SK-N-MC (cell line): Measurements from ENCODE around the gene NOX5.

Source experiments
- DNase-seq: peaks from one replicate; pipeline ENCODE4 v3.0.0-alpha.2; 2011; ENCODE audit warnings: low read depth, low spot score
- H3K27ac ChIP-seq: fragments of 200-600 bp; sonication (generic); 2 replicates; pipeline ENCODE4 v1.5.1; 2016; ENCODE audit warnings: mixed run types
- H3K36me3 ChIP-seq: fragments of 200-600 bp; sonication (generic); 2 replicates; pipeline ENCODE4 v1.6.1; 2017; ENCODE audit warnings: antibody characterized with exemption, low read length, mixed read lengths; ENCODE audit not compliant: insufficient read depth
- H3K4me3 ChIP-seq: fragments of 200-600 bp; sonication (generic); 2 replicates; pipeline ENCODE4 v1.5.1; 2016
- H3K9ac ChIP-seq: fragments of 200-600 bp; sonication (generic); 2 replicates; pipeline ENCODE4 v1.8.0; 2017; ENCODE audit warnings: mixed run types, mixed read lengths; ENCODE audit not compliant: insufficient read length
- H3K9me3 ChIP-seq: fragments of 200-600 bp; sonication (generic); 2 replicates; pipeline ENCODE4 v1.6.1; 2017; ENCODE audit warnings: low read depth, mild to moderate bottlenecking, antibody characterized with exemption, low read length, moderate library complexity, mixed read lengths
- EZH2 ChIP-seq: fragments of 200-600 bp; sonication (generic); IDR thresholded peaks from one replicate; pipeline ENCODE4 v1.6.1; 2017; ENCODE audit warnings: antibody characterized with exemption
- FOXP2 ChIP-seq: optimal IDR thresholded peaks from 2 replicates; pipeline ENCODE3; 2011; ENCODE audit warnings: mild to moderate bottlenecking, moderate library complexity; ENCODE audit not compliant: insufficient read depth; ENCODE audit errors: extremely low read length, control extremely low read depth
- POLR2AphosphoS5 ChIP-seq: IDR thresholded peaks from 2 replicates; pipeline ENCODE4 v1.6.1; 2012; ENCODE audit warnings: mild to moderate bottlenecking, low read depth, low read length, borderline replicate concordance

NOX5 gene

DNA sequence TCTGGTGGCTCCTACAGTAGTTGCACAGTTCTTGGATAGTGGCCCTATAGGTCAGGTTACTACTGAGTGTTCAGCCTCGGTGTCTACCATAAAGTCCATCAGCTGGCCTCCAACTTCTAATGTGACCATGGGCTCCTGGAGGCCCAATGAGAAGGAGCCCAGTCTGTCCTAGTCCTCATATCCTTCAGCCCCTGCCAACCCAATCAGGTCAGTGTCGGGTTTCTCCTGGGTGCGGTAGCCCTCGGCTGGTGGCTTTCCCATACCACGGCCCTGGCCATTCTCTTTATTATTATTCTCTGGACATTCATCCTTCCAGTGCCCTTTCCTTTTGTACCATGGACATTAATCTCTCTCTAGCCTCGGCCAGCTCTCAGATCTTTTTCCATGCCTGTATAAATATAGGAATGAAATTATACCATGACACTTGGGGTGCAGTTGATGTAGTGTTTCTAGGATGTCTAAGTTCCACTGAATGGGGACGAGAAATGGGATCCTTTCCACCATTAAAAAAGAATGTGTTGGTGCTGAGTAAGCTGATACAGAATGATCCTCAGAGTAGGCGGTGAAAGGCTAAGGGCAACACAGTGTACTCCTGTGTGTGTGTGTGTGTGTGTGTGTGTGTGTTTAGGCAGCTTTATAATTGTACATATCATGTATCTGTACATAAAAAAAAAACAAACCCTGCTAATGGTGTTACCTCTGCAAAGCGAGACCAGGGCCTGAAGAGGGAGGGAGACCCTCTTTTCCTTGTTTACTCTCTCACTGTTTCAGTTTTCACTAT lies 19.3 kb upstream of the NOX5 start:
- H3K9me3 ChIP-seq, result no peaks in the 10 kb centered on the region
- no peak overlapping the region for H3K9ac ChIP-seq
- no peak for DNase-seq
- TF ChIP-seq EZH2 (no peak), FOXP2 (no peak), POLR2AphosphoS5 (no peak)
- no peak overlapping the region for H3K4me3 ChIP-seq
- no peaks in the 10 kb centered on the region for H3K36me3 ChIP-seq
- no peak overlapping the region for H3K27ac ChIP-seq

DNA sequence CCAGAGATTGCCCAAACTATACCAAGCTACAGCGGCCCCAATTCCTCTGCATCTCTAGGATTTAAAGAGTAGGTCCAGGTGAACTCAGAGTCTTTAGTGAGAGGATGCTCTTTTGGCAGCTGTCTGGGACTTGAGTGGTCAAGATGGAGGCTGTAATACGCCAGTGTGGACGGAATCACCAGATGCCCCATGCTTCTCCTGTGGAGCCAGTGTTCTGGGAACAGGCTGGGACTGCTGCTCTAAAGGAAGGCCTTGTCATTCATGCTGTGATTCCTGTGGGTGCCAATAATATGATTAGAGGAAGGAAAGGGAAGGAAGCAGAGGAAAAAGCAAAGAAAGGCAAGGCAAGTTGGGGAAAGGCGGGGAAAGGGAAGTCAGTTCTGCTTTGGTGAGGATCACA lies 17.4 kb upstream of the NOX5 start:
- H3K4me3 ChIP-seq, result no peak overlapping the region
- no peak overlapping the region for H3K9ac ChIP-seq
- H3K27ac ChIP-seq, result no peak overlapping the region
- no peaks in the 10 kb centered on the region for H3K36me3 ChIP-seq
- TF ChIP-seq EZH2 (no peak), FOXP2 (no peak), POLR2AphosphoS5 (no peak)
- no peak for DNase-seq
- H3K9me3 ChIP-seq, result no peaks in the 10 kb centered on the region

DNA sequence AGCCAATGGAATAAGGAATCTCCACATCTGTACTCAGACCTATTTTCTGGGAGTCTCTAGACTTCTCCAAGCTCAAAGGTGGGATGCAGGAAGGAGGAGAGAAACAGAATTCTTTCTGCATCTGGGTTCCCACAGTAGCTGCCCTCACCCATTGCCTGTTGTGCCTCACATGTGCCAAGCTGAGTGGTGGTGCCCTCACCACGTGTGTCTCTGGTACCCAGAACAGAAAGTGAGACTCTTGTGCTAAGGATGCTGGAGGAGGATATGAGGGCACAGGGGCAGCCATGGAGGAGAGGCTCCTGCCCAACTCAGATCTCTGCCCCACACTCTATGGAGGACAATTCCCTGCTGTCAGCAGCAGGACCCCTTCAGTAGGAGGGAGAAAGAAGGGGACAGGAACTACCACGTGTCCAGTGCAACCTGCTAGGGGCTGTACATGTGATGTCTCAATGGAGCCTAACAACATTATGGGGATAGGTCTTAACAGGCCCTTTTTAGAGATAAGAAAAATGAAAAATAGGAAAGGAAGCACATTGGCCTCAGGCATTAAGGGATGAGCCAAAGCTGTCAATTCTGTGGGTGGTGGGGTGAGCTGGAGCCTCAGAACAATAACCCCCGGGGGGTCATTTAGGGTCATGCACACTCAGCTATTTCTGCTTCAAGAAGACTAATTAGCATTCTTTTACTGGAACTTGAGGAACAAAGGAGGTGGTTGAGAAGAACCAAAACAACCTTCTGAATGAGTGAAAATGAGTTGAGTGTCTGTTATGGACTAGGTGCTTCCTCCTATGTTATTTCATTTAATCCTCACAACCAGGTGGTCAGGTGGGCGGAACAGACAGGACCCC lies 16.3 kb upstream of the NOX5 start:
- H3K4me3 ChIP-seq, result no peak overlapping the region
- no peak overlapping the region for H3K27ac ChIP-seq
- no peaks in the 10 kb centered on the region for H3K9me3 ChIP-seq
- no peaks in the 10 kb centered on the region for H3K36me3 ChIP-seq
- no peak overlapping the region for H3K9ac ChIP-seq
- TF ChIP-seq FOXP2 (no peak), EZH2 (no peak), POLR2AphosphoS5 (no peak)
- no peak for DNase-seq

DNA sequence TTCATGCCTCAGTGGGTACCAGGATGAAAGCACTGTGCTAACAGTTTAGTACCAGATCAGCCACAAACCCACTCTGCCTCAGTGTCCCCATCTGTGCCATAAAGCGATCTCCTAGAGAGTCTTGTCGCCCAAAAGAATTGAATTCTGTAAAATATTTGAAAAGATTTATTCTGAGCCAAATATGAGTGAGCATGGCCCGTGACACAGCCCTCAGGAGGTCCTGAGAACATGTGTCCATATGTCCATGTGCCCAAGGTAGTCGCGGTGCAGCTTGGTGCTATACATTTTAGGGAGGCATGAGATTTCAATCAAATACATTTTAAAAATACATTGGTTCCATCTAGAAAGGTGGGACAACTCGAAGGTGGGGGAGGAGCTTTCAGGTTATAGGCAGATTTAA lies 15.4 kb upstream of the NOX5 start:
- Histone ChIP-seq H3K36me3 (no peaks in the 10 kb centered on the region), H3K4me3 (no peak overlapping the region), H3K27ac (no peak overlapping the region), H3K9ac (no peak overlapping the region), H3K9me3 (no peaks in the 10 kb centered on the region)
- TF ChIP-seq POLR2AphosphoS5 (no peak), EZH2 (no peak), FOXP2 (no peak)
- no peak for DNase-seq

DNA sequence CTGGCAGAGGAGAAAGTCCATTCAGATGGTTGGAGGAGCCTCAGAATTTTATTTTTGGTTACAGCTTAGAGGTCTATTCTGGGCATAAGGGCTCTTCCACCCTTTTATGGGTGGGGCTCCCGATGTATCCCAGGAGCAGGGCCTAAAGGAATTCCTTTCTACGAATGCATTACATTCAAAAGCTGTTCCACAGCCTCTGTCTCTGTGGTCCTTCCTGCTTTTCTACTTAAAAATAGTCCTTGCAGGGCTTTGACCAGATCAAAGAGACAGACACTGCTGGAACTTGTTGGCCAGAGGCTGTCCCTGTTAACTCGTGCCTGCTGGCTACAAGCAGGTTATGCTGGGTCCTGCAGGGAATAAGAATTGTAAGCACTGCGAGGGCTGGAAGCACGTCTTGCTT lies 14.4 kb upstream of the NOX5 start:
- H3K4me3 ChIP-seq, result no peak overlapping the region
- TF ChIP-seq FOXP2, result no peak
- no peak for TF ChIP-seq POLR2AphosphoS5
- TF ChIP-seq EZH2, result no peak
- H3K36me3 ChIP-seq, result no peaks in the 10 kb centered on the region
- no peaks in the 10 kb centered on the region for H3K9me3 ChIP-seq
- H3K27ac ChIP-seq, result no peak overlapping the region
- no peak overlapping the region for H3K9ac ChIP-seq
- no peak for DNase-seq

DNA sequence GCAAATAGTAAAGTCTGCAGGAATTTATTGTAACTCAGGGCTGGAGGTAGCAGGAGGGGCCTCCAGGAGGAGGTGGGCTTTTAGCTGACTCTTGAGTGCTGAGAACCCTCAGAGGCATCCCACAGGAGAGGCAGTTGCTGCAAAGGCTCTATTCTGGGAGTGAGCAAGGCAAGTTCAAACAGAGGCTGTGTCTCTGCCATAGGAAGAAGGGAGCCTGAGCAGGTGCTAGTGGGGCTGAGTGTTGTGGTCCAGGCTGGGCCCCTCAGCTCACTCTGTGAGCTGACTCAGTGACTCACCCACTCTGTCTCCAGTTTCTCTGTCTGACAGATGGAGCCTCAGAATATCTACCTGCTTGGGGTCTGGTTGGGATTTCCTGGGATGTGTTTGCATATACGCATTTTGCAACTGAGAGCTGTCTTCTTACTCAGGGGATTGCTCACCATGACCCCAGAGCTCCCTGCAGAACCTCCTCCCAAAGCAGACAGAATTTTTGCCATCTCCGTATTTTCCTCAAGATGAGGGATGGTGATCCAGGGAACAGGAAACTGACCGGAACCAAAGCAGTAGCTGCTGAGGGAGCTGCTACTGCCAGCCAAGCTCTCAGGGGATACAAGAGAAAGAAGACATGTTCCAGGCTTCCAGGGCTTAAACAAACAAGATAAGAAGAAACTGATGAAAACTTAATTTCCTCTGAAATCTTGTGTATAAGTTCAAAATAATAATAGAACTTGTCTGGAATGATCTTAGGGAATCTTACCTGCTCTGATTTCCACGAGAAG lies 13.6 kb upstream of the NOX5 start:
- Histone ChIP-seq H3K4me3 (no peak overlapping the region), H3K27ac (no peak overlapping the region), H3K9me3 (no peaks in the 10 kb centered on the region), H3K9ac (no peak overlapping the region), H3K36me3 (no peaks in the 10 kb centered on the region)
- no peak for DNase-seq
- TF ChIP-seq EZH2, result no peak
- no peak for TF ChIP-seq POLR2AphosphoS5
- TF ChIP-seq FOXP2, result no peak

DNA sequence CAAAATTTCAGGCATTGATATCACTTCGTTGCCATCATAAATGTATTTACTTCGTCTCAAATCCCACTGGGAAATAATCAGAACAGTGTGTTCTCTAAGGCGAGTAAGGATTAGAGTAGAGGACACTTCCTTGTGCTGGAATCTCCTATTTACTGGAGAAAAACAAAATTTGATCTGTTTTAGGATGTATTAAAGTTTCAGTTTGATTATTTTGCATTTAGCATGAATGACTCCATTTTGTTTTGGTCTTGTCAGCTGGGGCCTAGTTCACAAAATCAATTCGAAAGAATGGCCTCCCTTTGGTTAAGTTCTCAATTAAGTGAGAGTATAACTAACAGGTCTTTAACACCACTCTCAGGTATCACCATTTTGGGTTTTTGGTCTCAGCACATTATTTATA lies 11.7 kb upstream of the NOX5 start:
- Histone ChIP-seq H3K4me3 (no peak overlapping the region), H3K27ac (no peak overlapping the region), H3K9me3 (no peaks in the 10 kb centered on the region), H3K9ac (no peak overlapping the region), H3K36me3 (no peaks in the 10 kb centered on the region)
- no peak for DNase-seq
- TF ChIP-seq POLR2AphosphoS5 (no peak), FOXP2 (no peak)

DNA sequence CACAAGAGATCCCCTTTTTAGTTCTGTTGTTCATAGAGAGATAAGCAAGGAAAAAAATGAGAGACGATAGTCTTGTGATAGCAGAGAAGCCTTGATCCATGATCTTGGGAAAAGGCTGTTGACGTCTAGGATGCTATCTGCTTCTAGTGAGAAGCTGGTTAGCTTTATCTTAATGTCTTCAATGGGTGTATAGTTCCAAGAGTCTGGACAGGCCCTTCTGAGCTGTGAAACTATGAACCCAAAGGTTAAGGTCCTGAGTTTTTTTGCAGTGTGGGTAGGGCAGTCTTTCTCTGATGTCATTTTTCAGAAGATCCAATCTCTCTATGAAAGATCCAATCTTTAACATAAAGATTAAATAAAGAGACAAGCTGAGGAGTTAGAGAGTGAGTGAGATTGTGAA lies 10.5 kb upstream of the NOX5 start:
- no peak for TF ChIP-seq POLR2AphosphoS5
- TF ChIP-seq FOXP2, result no peak
- TF ChIP-seq EZH2, result no peak
- H3K9ac ChIP-seq, result no peak overlapping the region
- no peaks in the 10 kb centered on the region for H3K36me3 ChIP-seq
- no peaks in the 10 kb centered on the region for H3K9me3 ChIP-seq
- no peak overlapping the region for H3K27ac ChIP-seq
- H3K4me3 ChIP-seq, result no peak overlapping the region
- DNase-seq, result no peak
